Uterus (tissue), 2 donors: Measurements from ENCODE around the gene KDF1.

ENCODE experiments used
- CTCF ChIP-seq, 4 experiments: fragments of 200-600 bp in 2 of 4; fragments of 450-650 bp in 2 of 4; sonication (generic) in 2 of 4; IDR thresholded peaks; one replicate each; pipeline ENCODE4 v1.5.1; 2016 to 2019; ENCODE audit warnings: antibody characterized with exemption in 4 of 4, mild to moderate bottlenecking in 2 of 4, moderate library complexity in 1 of 4
- POLR2A ChIP-seq, 2 donors: fragments of 450-650 bp; IDR thresholded peaks; one replicate each; pipeline ENCODE4 v1.6.1; 2016; ENCODE audit warnings: antibody characterized with exemption in 2 of 2, mild to moderate bottlenecking in 1 of 2, moderate library complexity in 1 of 2

GRCh38 chr1:26996024-26996423 is 35.8 kb upstream of the KDF1 start:
- TF ChIP-seq CTCF (IDR thresholded peaks at IDR 0.05) (no peak), POLR2A (IDR thresholded peaks at IDR 0.05) (no peak)
